Kidney (tissue), 14 donors: ENCODE data around the gene AKNAD1. TPM values are rescaled to one million over a fixed set of nuclear protein-coding genes. Genes with fewer than 3 reads are reported as not detected.

ENCODE experiments used
- DNase-seq, 5 donors: peaks; one replicate each; pipeline ENCODE4 v3.0.0-alpha.2; 2013 to 2020
- FAIRE-seq: peaks from 2 replicates; lab custom pipeline; 2012; peaks lifted over from hg19 to GRCh38; lab: Jason Lieb, UNC
- H3K27ac ChIP-seq, 2 donors: one replicate each; pipeline ENCODE4 v1.7.0; 2013; ENCODE audit warnings: low read depth in 2 of 2, low read length in 2 of 2, inconsistent platforms in 1 of 2
- H3K27me3 ChIP-seq: one replicate; pipeline ENCODE4 v1.7.1; 2013; ENCODE audit warnings: low read length, inconsistent platforms; ENCODE audit not compliant: control insufficient read depth, insufficient read depth
- H3K36me3 ChIP-seq, 3 donors: one replicate each; pipeline versions ENCODE4 v1.7.0 to v1.7.1; 2013; ENCODE audit warnings: low read length in 3 of 3, control low read depth in 1 of 3, inconsistent platforms in 1 of 3; ENCODE audit not compliant: insufficient read depth in 3 of 3, control insufficient read depth in 2 of 3
- H3K4me1 ChIP-seq, 3 donors: one replicate each; pipeline versions ENCODE4 v1.7.0 to v1.7.1; 2013; ENCODE audit warnings: low read length in 3 of 3, inconsistent platforms in 1 of 3, low read depth in 1 of 3; ENCODE audit not compliant: control insufficient read depth in 2 of 3, insufficient read depth in 2 of 3
- H3K4me3 ChIP-seq, 3 donors: one replicate each; pipeline versions ENCODE4 v1.7.0 to v1.8.1; 2013; ENCODE audit warnings: low read length in 3 of 3, control low read depth in 1 of 3, inconsistent platforms in 1 of 3
- H3K9ac ChIP-seq, 3 donors: one replicate each; pipeline versions ENCODE4 v1.7.0 to v1.7.1; 2013; ENCODE audit warnings: low read length in 3 of 3, control low read depth in 1 of 3, inconsistent platforms in 1 of 3
- H3K9me3 ChIP-seq, 3 donors: one replicate each; pipeline versions ENCODE4 v1.7.0 to v1.7.1; 2013; ENCODE audit warnings: low read length in 3 of 3, control low read depth in 1 of 3, inconsistent platforms in 1 of 3; ENCODE audit not compliant: control insufficient read depth in 2 of 3, insufficient read depth in 1 of 3
- intact Hi-C: fragments of 100-400 bp; cut with DNase I; formaldehyde crosslinking; loops from one replicate; pipeline ENCODE4 v1.11.1; 2022
- polyA plus RNA-seq: library from polyadenylated mRNA; stranded (reverse); fragments of 350-450 nt; fragmentation: Illumina TruSeq; extraction: RNeasy Lipid Tissue Mini Kit (QIAGEN cat#74804); gene quantifications from one replicate; pipeline ENCODE4 v1.2.3, GENCODE V29; 2014; ENCODE audit warnings: low read depth, low replicate concordance; ENCODE audit not compliant: insufficient read depth
- total RNA-seq: library from RNA; stranded (reverse); fragmentation: NEBNext Ultra II Directional; extraction: Animal tissue kit (Norgen Biotek cat#: 25700); gene quantifications from one replicate; pipeline ENCODE4 v1.2.1, GENCODE V29; 2021
- TF ChIP-seq, protein P1 (sequence below): IDR thresholded peaks from 3 replicates; pipeline ENCODE4 v1.5.1; 2012; ENCODE audit warnings: mild to moderate bottlenecking, moderate library complexity, borderline replicate concordance; ENCODE audit not compliant: insufficient read depth; ENCODE audit errors: extremely low read depth
- donor health status: control.
- donor health status: control.
- donor health status: control.
- donor health status: control.
- donor health status: control.
- donor health status: DM: yes; HTN: yes; CAD: no.
- donor health status: Normal renal cell carcinoma (clear cell type).

Gene AKNAD1
- total and polyA plus RNA-seq, 2 donors from 2014 or later: not detected

DNA sequence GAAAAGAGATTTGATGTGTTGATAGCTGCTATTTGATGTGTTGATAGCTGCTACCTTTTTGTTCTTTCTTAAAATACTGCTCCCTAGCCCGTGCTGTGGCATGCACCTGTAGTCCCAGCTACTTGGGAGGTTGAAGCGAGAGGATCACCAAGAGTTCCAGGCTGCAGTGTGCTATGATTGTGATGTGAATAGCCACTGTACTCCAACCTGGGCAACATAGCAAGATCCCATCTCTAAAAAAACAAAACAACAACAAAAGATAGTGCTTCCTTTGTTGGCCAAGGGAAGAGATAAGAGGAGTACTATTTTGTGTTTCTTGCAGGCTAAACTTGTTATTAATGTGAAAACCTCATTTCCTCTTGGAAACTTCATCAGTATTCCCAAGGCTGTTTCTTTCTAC lies 25.9 kb upstream of the AKNAD1 start:
- FAIRE-seq (no peak), DNase-seq (no peak)
- TF ChIP-seq, protein P1, sequence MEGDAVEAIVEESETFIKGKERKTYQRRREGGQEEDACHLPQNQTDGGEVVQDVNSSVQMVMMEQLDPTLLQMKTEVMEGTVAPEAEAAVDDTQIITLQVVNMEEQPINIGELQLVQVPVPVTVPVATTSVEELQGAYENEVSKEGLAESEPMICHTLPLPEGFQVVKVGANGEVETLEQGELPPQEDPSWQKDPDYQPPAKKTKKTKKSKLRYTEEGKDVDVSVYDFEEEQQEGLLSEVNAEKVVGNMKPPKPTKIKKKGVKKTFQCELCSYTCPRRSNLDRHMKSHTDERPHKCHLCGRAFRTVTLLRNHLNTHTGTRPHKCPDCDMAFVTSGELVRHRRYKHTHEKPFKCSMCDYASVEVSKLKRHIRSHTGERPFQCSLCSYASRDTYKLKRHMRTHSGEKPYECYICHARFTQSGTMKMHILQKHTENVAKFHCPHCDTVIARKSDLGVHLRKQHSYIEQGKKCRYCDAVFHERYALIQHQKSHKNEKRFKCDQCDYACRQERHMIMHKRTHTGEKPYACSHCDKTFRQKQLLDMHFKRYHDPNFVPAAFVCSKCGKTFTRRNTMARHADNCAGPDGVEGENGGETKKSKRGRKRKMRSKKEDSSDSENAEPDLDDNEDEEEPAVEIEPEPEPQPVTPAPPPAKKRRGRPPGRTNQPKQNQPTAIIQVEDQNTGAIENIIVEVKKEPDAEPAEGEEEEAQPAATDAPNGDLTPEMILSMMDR: no peak
- Histone ChIP-seq H3K9me3 (no peaks in the 10 kb centered on the region), H3K4me3 (no peak overlapping the region), H3K9ac (no peak overlapping the region), H3K36me3 (no peaks in the 10 kb centered on the region), H3K27ac (no peak overlapping the region), H3K27me3 (no peaks in the 10 kb centered on the region), H3K4me1 (no peaks in the 10 kb centered on the region)
- intact Hi-C loops: no loop called here

DNA sequence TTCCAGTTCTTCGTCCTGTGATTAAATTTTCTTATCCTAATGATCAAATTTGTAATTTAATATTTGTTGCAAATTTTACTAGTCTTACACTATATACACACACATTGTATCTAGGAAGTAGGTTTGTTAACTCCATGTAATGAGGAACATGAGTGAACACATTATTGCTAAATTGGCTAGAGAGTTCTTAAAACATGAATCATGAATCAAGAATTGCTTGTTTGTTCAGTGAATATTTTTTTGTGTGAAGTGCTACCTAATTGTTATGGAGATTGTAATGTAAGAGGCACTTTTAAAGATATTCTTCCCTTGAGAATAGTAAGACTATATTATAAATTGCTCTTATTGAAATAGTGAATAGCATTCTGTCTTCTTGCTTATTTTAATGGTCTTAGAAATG lies 24.5 kb upstream of the AKNAD1 start:
- Histone ChIP-seq H3K4me1 (no peaks in the 10 kb centered on the region), H3K9ac (no peak overlapping the region), H3K4me3 (no peak overlapping the region), H3K36me3 (no peaks in the 10 kb centered on the region), H3K27me3 (no peaks in the 10 kb centered on the region), H3K9me3 (no peaks in the 10 kb centered on the region), H3K27ac (no peak overlapping the region)
- no peak for FAIRE-seq
- no peak for DNase-seq
- TF ChIP-seq, protein P1: no peak
- intact Hi-C loops: no loop called here

- FAIRE-seq (no peak), DNase-seq (no peak)
- intact Hi-C loops: no loop called here
- Histone ChIP-seq H3K4me3 (no peak overlapping the region), H3K36me3 (no peaks in the 10 kb centered on the region), H3K9ac (no peak overlapping the region), H3K9me3 (no peaks in the 10 kb centered on the region), H3K4me1 (no peaks in the 10 kb centered on the region), H3K27ac (no peak overlapping the region), H3K27me3 (no peaks in the 10 kb centered on the region)
- TF ChIP-seq, protein P1: no peak
Measured at GRCh38 chr1:108880850-108881249, 24.0 kb upstream of the AKNAD1 start.

DNA sequence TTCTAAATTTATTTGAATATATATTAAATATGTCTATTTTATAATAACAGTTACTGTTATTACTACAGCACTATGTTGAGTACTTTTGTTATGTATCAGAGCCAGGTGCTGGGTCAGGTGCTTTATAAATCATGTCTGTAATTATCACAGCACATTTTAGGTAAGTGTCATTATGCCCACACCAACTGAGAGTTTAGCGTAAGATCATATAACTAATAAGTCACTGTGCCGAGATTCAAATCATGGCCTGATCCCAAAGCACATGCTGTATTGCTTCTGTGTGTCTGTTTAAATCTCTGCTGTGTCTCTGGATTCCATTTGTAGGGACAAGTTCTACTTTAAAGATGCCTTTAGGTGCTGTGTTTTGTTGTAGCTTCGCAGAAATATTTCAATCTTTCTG lies 21.8 kb upstream of the AKNAD1 start:
- H3K9me3 ChIP-seq: no peaks in the 10 kb centered on the region
- H3K9ac ChIP-seq: no peak overlapping the region
- no peaks in the 10 kb centered on the region for H3K4me1 ChIP-seq
- intact Hi-C loops: no loop called here
- no peak overlapping the region for H3K4me3 ChIP-seq
- no peaks in the 10 kb centered on the region for H3K36me3 ChIP-seq
- TF ChIP-seq, protein P1: no peak
- DNase-seq (no peak), FAIRE-seq (no peak)
- H3K27me3 ChIP-seq: no peaks in the 10 kb centered on the region
- H3K27ac ChIP-seq: no peak overlapping the region
